Suppressor macrophage treated with lipopolysaccharide for 4 hours (primary cell): ENCODE measurements around the gene LYSMD1.
A peak's percentile ranks its signal among the peaks of the same experiment; 100 is the strongest.

Source experiments
- DNase-seq: peaks from one replicate; pipeline ENCODE4 v3.0.0-alpha.2; 2020

The LYSMD1 gene

GRCh38 chr1:151135433-151136385, 30.0 kb downstream of the LYSMD1 start:
- no peak for DNase-seq

- DNase-seq: no peak
Measured at GRCh38 chr1:151134991-151135390, 30.7 kb downstream of the LYSMD1 start.

DNA sequence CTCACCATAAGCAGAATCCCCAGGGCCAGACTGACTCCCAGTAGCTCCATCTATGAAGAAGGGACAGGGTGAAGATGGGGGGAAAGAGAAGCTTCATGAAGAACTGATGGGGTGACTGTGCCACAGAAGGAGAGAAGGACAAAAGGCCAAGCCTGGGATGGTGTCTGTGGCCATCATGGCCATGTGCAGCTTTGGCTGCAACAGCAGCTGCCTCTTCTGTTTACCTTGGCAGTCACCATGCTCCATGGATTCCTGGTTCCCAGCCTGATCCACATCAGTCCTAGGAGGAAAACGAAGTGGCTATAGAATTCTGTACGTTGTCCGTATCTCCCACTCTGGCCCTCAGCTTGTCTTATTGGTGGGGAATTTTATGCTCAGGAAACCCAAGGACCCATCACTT, 31.3 kb downstream of the LYSMD1 start:
- DNase-seq: no peak

DNA sequence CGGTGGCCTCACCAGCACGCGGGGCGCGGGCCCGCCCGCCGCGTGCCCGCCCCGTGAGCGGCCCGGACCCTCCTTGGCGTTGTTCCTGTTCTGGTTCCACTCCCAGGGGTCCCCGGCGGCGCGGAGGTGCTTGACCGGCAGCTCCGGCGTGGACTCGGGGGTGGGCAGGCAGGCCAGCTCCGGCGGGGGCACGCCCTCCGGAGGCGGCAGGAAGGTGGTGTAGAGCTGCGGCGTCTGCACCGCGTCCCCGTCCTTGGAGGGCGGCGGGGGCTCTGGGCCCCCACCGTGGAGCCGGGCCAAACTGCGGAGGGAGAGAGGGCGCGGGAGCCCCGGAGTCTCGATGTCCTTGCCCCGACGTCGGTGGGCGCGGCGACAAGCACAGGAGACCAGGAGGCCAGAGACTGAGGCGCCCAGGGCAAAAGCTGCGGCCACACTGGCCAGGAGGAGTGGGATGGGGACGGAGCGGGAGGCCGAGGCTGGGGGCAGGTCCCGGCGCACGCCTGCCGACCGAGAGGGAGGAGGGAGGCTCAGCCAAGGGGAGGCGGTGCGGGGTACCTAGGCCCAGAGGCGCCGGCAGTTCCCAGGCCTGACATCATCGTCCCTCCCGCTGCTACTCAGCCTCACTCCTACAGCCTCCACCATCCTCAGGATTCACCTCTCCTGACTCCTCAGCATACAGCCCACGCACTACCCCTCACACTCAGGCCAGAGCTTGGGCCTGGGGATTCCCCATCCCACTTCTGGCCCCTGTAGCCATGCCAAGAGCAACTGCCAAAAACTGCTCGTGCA, 32.5 kb downstream of the LYSMD1 start:
- DNase-seq: no peak

- DNase-seq: no peak
Measured at GRCh38 chr1:151132335-151133017, 33.2 kb downstream of the LYSMD1 start.

- no peak for DNase-seq
Measured at GRCh38 chr1:151131701-151132334, 33.9 kb downstream of the LYSMD1 start.

DNA sequence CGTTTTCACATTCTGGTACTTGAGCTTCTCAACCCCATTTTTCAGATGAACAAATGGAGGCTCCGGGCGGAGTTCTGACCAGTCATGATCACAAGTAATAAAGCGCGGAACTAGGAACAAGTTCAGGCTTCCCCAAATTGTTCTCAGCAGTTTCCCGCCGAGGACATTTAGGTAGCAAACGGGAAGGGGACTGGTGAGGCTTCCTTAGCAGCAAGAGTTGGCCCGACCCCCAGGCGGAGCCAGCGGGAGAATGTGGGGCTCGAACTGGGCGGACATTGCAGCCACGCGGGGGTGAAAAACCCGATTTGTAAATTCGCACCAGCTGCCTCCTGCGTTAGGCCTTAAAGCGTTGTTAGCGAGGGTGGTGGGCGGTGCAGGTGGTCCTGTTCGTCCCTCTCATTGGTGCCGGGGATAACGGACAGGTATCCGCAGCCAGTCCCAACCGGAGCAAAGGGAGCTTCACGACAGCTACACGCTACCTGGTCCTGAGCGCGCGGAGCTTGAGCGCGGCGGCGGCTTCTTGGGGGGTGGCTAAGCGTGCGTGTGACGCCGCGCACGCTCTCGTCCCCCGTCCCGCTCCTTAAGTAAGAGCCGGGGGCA, 34.6 kb downstream of the LYSMD1 start:
- peak; percentile 59 for DNase-seq

DNA sequence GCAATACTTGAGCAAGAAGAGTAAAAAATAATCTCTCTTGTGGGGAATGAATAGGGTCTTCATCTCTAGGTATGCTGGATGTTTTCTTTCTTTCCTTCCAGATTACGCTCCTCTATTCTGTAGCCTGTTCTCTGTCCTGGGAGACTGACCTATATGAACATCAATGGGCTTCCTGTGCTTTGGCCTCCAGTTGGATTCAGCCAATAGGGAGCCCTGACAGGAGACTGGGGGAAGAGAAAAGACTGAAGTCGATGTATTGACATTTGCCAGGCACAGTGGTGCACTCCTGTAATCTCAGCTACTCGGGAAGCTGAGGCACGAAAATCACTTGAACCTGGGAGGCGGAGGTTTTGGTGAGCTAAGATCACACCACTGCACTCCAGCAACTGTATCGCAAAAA, 36.9 kb downstream of the LYSMD1 start:
- no peak for DNase-seq

GRCh38 chr1:151124763-151125403, 40.8 kb downstream of the LYSMD1 start:
- no peak for DNase-seq

DNA sequence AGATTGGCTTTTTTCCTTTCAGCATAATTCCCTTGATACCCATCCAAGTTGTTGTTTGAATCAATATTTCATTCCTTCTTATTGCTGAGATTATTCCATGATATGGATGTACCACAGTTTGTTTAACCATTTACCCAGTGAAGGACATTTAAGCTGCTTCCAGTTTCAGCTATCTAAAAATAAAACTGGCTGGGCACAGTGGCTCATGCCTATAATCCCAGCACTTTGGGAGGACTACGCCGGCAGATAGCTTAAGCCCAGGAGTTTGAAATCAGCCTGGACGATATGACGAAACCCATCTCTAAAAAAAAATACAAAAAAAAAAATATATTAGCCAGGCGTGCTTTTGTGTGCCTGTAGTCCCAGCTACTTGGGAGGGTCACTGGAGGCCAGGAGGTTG, 51.8 kb downstream of the LYSMD1 start:
- no peak for DNase-seq
